ENCODE data around the gene ZNRF4.

Gene ZNRF4

DNA sequence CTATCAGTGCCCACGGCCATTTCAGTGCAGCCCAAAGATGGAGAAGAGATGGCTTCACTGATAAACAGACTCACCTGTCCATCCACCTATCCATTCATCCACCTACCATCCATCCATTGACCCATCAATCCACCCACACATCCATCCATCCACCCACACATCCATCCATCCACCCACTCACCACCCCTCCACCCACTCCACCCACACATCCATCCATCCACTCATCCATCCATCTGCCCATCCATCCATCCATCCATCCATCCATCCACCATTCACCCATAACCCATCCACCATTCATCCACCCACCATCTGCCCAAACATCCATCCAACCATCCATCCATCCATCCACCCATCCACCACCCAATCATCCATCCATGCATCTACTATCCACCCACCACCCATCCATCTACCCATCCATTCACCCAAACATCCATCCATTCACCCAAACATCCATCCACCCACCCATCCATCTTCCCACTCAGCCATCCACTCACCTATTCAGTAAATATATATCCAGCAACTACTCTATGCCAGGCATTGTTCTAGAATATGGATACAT is 31.6 kb upstream of the ZNRF4 start:
- no peak overlapping the region for H3K27ac ChIP-seq
- TF ChIP-seq, protein P1, sequence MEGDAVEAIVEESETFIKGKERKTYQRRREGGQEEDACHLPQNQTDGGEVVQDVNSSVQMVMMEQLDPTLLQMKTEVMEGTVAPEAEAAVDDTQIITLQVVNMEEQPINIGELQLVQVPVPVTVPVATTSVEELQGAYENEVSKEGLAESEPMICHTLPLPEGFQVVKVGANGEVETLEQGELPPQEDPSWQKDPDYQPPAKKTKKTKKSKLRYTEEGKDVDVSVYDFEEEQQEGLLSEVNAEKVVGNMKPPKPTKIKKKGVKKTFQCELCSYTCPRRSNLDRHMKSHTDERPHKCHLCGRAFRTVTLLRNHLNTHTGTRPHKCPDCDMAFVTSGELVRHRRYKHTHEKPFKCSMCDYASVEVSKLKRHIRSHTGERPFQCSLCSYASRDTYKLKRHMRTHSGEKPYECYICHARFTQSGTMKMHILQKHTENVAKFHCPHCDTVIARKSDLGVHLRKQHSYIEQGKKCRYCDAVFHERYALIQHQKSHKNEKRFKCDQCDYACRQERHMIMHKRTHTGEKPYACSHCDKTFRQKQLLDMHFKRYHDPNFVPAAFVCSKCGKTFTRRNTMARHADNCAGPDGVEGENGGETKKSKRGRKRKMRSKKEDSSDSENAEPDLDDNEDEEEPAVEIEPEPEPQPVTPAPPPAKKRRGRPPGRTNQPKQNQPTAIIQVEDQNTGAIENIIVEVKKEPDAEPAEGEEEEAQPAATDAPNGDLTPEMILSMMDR (IDR thresholded peaks at IDR 0.05): no peak
- TF ChIP-seq ZFX (IDR thresholded peaks at IDR 0.05; ENCODE audit: borderline replicate concordance): no peak

DNA sequence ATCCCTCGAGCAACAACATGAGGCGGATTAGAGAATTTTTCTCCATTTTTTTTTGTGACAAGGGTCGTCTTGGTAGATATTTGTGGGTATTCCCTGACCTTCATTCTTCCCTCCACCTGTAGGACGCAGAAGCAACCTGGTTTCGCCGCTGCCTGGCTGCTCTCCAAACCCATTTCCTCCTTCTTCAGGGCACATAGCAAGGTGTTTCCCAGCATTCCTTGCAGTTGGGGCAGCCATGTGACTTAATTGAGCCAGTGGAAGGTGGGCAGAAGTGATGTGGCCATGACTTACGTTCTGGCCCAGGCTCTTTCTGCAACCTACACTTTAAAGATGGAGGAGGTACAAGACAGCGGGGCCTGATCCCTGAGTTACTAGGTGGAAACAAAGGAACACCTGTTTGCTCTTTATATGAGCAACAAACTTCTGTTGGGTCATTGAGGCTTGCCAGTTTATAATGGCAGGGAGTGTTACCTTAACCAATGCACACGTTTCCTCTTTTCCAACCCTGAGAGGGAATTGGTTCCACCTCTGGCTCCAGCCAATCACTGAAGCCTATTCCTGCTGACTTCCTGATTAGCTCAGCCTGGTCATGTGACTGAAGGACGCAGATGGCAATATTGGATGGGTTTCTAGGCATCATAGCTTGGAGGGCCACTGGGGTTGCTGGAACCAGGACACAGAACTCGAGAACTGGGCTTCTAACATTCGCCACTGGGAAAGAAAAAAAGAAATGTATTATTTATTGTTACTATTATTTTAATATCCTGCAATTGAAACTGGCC is 30.8 kb upstream of the ZNRF4 start:
- H3K27ac ChIP-seq: no peak overlapping the region
- TF ChIP-seq, protein P1 (IDR thresholded peaks at IDR 0.05): no peak
- no peak for TF ChIP-seq ZFX (IDR thresholded peaks at IDR 0.05; ENCODE audit: borderline replicate concordance)

DNA sequence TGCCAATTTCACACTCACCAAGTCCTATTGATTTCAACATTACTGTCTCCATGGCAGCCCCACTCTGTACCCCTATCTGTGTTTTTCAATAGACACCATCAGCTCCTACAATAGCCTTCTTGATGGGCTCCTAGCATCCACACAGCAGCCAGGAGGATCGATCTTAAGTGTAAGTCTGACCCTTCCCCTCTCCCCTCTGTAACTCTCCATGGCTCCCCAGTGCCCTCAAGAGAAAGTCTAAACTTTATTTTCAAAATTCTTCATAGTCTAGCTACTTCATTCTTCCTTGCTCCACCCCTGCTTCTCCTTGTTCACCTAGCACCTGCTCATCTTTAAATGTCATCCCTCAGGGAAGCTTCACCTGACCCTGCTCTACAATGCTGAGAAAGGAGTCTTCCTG is 30.0 kb upstream of the ZNRF4 start:
- H3K27ac ChIP-seq: no peak overlapping the region
- TF ChIP-seq, protein P1 (IDR thresholded peaks at IDR 0.05): no peak
- no peak for TF ChIP-seq ZFX (IDR thresholded peaks at IDR 0.05; ENCODE audit: borderline replicate concordance)

DNA sequence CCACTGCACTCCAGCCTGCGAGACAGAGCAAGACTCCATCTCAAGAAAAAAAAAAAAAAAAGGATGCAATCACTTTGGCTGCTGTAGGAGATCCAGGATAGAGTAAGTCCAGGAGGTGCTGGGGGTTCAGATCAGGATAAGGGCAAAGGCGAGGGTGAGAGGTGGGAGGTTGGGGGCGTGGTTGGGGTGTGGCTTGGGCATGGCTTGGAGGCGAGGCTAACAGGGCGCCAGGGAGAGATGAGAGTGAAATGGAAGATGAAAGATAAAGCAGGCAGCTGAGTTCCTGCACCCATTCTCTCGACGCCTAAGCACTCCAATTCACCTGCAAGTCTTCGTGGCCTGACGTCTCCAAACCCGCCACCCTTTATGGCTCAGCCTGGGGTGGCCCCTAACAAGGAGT is 25.0 kb upstream of the ZNRF4 start:
- H3K27ac ChIP-seq: no peak overlapping the region
- TF ChIP-seq ZFX (IDR thresholded peaks at IDR 0.05; ENCODE audit: borderline replicate concordance): no peak
- TF ChIP-seq, protein P1 (IDR thresholded peaks at IDR 0.05): no peak

DNA sequence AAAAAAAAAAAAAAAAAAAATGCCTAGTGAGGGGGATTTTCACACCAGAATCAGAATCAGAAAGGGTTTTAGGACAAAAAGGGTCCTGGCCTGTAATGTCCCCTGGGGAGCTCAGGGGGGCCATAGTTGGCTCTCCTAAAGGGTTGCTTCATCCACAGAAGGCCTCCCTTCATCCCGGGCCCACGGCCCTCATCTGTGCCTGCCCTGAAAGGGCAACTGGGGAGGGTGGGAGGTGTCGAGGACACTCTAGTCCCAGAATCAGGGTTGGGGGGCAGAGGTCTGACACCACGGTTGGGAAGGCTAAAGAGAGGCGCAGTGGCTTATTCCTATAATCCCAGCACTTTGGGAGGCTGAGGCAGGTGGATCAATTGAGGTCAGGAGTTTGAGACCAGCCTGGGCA is 22.5 kb upstream of the ZNRF4 start:
- no peak for TF ChIP-seq ZFX (IDR thresholded peaks at IDR 0.05; ENCODE audit: borderline replicate concordance)
- TF ChIP-seq, protein P1 (IDR thresholded peaks at IDR 0.05): no peak
- no peak overlapping the region for H3K27ac ChIP-seq

DNA sequence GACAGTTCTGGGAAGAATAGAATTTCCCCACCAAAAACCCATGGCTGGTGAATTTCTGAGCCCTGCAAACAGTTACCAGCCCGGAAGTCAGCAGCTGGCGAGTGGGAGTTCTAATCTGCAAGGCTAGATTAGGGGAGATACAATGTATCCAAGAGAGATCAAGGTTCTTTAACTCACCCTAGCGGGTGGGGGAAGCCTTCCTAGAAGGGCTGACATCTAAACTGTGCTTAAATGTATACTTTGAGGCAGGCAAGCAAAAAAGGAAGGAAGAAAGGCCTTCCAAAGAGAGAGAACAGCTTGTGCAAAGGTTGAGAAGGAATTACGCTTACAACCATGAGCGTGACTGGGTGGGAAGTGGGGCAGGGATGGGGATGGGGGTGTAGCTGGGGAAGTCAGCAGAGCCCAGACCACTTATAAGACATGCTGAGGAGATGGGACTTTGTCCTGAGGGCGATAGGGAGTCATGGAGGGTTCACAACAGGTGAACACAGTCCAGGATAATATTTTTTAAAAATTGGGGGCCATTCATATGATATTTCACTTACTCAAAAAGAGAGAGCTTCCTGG is 20.8 kb upstream of the ZNRF4 start:
- no peak overlapping the region for H3K27ac ChIP-seq
- TF ChIP-seq ZFX (IDR thresholded peaks at IDR 0.05; ENCODE audit: borderline replicate concordance): no peak
- TF ChIP-seq, protein P1 (IDR thresholded peaks at IDR 0.05): no peak
